Trophoblast cell (in vitro differentiated cells and primary cell): ENCODE data around the gene CAPZB.

Source experiments
- DNase-seq, 2 donors: peaks; one replicate each; pipeline ENCODE4 v3.0.0-alpha.2; 2016
- H2AFZ ChIP-seq: 2 replicates; pipeline ENCODE4 v1.6.1; 2013; ENCODE audit warnings: low read length, moderate library complexity, mild to moderate bottlenecking; ENCODE audit not compliant: insufficient read depth, poor library complexity
- H2AK5ac ChIP-seq: 2 replicates; pipeline ENCODE4 v1.6.1; 2013; ENCODE audit warnings: mild to moderate bottlenecking, low read length
- H2BK120ac ChIP-seq: 2 replicates; pipeline ENCODE4 v1.6.1; 2013; ENCODE audit warnings: low read length, mild to moderate bottlenecking, moderate library complexity; ENCODE audit not compliant: insufficient read depth, poor library complexity
- H2BK12ac ChIP-seq: 2 replicates; pipeline ENCODE4 v1.6.1; 2013; ENCODE audit warnings: mild to moderate bottlenecking, low read length, moderate library complexity
- H2BK5ac ChIP-seq: 2 replicates; pipeline ENCODE4 v1.6.1; 2013; ENCODE audit warnings: low read length, low read depth, moderate library complexity, mild to moderate bottlenecking; ENCODE audit not compliant: poor library complexity
- H3K14ac ChIP-seq: 2 replicates; pipeline ENCODE4 v1.6.1; 2013; ENCODE audit warnings: mild to moderate bottlenecking, low read length
- H3K18ac ChIP-seq: 2 replicates; pipeline ENCODE4 v1.6.1; 2013; ENCODE audit warnings: mild to moderate bottlenecking, low read length
- H3K23ac ChIP-seq: 2 replicates; pipeline ENCODE4 v1.6.1; 2013; ENCODE audit warnings: low read length
- H3K27ac ChIP-seq: 2 replicates; pipeline ENCODE4 v1.5.1; 2013; ENCODE audit warnings: low read depth, mild to moderate bottlenecking, inconsistent platforms, low read length, moderate library complexity
- H3K27me3 ChIP-seq: 2 replicates; pipeline ENCODE4 v1.6.1; 2013; ENCODE audit warnings: inconsistent platforms, mild to moderate bottlenecking, low read length, moderate library complexity; ENCODE audit not compliant: insufficient read depth
- H3K36me3 ChIP-seq, 2 experiments: 1 replicate in 1 of 2; 2 replicates in 1 of 2; pipeline ENCODE4 v1.6.1; 2013; ENCODE audit warnings: low read length in 2 of 2, mild to moderate bottlenecking in 2 of 2, moderate library complexity in 1 of 2; ENCODE audit not compliant: insufficient read depth in 2 of 2, control insufficient read depth in 1 of 2
- H3K4ac ChIP-seq: 2 replicates; pipeline ENCODE4 v1.6.1; 2013; ENCODE audit warnings: low read depth, mild to moderate bottlenecking, low read length, moderate library complexity
- H3K4me1 ChIP-seq, 2 experiments: 1 replicate in 1 of 2; 2 replicates in 1 of 2; pipeline ENCODE4 v1.6.1; 2013; ENCODE audit warnings: low read length in 2 of 2, mild to moderate bottlenecking in 2 of 2, moderate library complexity in 1 of 2; ENCODE audit not compliant: insufficient read depth in 2 of 2, control insufficient read depth in 1 of 2
- H3K4me2 ChIP-seq: 2 replicates; pipeline ENCODE4 v1.6.1; 2013; ENCODE audit warnings: inconsistent platforms, mild to moderate bottlenecking, low read length, moderate library complexity
- H3K4me3 ChIP-seq: 2 replicates; pipeline ENCODE4 v1.5.1; 2013; ENCODE audit warnings: mild to moderate bottlenecking, low read depth, low read length, inconsistent platforms
- H3K79me1 ChIP-seq: one replicate; pipeline ENCODE4 v1.6.1; 2013; ENCODE audit warnings: low read length
- H3K79me2 ChIP-seq: 2 replicates; pipeline ENCODE4 v1.6.1; 2013; ENCODE audit warnings: low read length, mild to moderate bottlenecking; ENCODE audit not compliant: control insufficient read depth, insufficient read depth, poor library complexity
- H3K9ac ChIP-seq: 2 replicates; pipeline ENCODE4 v1.6.1; 2013; ENCODE audit warnings: mild to moderate bottlenecking, low read length
- H3K9me3 ChIP-seq: 2 replicates; pipeline ENCODE4 v1.6.1; 2013; ENCODE audit warnings: low read depth, mild to moderate bottlenecking, control low read depth, inconsistent platforms, low read length; ENCODE audit not compliant: insufficient read depth
- H4K12ac ChIP-seq: 2 replicates; pipeline ENCODE4 v1.6.1; 2013; ENCODE audit warnings: low read depth, mild to moderate bottlenecking, low read length, moderate library complexity
- H4K8ac ChIP-seq: 2 replicates; pipeline ENCODE4 v1.6.1; 2013; ENCODE audit warnings: low read depth, mild to moderate bottlenecking, low read length, moderate library complexity
- H4K91ac ChIP-seq: one replicate; pipeline ENCODE4 v1.6.1; 2013; ENCODE audit warnings: low read depth, mild to moderate bottlenecking, low read length, moderate library complexity
- WGBS: extraction: QIAGEN DNeasy Blood & Tissue Kit; methylation state at CpG from one replicate; pipeline ENCODE4 v1.1.7; 2013; ENCODE audit warnings: missing lambda C conversion rate; ENCODE audit not compliant: insufficient read length, insufficient coverage; ENCODE audit errors: extremely low coverage; 5-methylcytosine and 5-hydroxymethylcytosine counted together

Gene CAPZB

GRCh38 chr1:19477284-19478249 is 7.8 kb downstream of the CAPZB start:
- no peaks in the 10 kb centered on the region for H3K9me3 ChIP-seq
- no peak overlapping the region for H2BK120ac ChIP-seq
- H3K14ac ChIP-seq = no peak overlapping the region
- no peak for DNase-seq
- H3K9ac ChIP-seq = no peak overlapping the region
- H3K4me1 ChIP-seq = peaks cover 0 to 10% of the 10 kb centered on the region in 2 experiments
- H2BK5ac ChIP-seq = no peak overlapping the region
- H3K36me3 ChIP-seq = peaks cover 29 to 36% of the 10 kb centered on the region in 2 experiments
- H3K18ac ChIP-seq = no peak overlapping the region
- no peak overlapping the region for H4K91ac ChIP-seq
- H3K4me2 ChIP-seq = no peak overlapping the region
- peak overlapping the region; percentile 93 for H3K4ac ChIP-seq
- no peak overlapping the region for H3K27ac ChIP-seq
- WGBS = no CpG with 5 or more reads among the region's 11 CpGs
- H3K27me3 ChIP-seq = no peaks in the 10 kb centered on the region
- H2AFZ ChIP-seq = no peak overlapping the region
- H3K79me2 ChIP-seq = peaks cover 61% of the 10 kb centered on the region
- no peaks in the 10 kb centered on the region for H3K79me1 ChIP-seq
- H4K8ac ChIP-seq = no peak overlapping the region
- no peak overlapping the region for H4K12ac ChIP-seq
- no peak overlapping the region for H3K4me3 ChIP-seq
- H2AK5ac ChIP-seq = no peak overlapping the region
- no peak overlapping the region for H2BK12ac ChIP-seq
- no peak overlapping the region for H3K23ac ChIP-seq

- no peak overlapping the region for H3K27ac ChIP-seq
- H2BK5ac ChIP-seq = no peak overlapping the region
- no peak overlapping the region for H2AK5ac ChIP-seq
- peaks cover 0 to 6% of the 10 kb centered on the region in 2 experiments for H3K4me1 ChIP-seq
- H3K23ac ChIP-seq = no peak overlapping the region
- H2BK120ac ChIP-seq = no peak overlapping the region
- H3K79me1 ChIP-seq = no peaks in the 10 kb centered on the region
- H4K91ac ChIP-seq = no peak overlapping the region
- no peak overlapping the region for H3K14ac ChIP-seq
- H3K4me2 ChIP-seq = no peak overlapping the region
- no peak overlapping the region for H2BK12ac ChIP-seq
- DNase-seq = peak in 1 of 2 donors; percentile 24
- H3K9ac ChIP-seq = no peak overlapping the region
- peaks cover 57% of the 10 kb centered on the region for H3K79me2 ChIP-seq
- no peak overlapping the region for H3K18ac ChIP-seq
- no CpG with 5 or more reads among the region's 12 CpGs for WGBS
- no peaks in the 10 kb centered on the region for H3K27me3 ChIP-seq
- H3K4ac ChIP-seq = peak overlapping the region; percentile 75
- no peak overlapping the region for H4K12ac ChIP-seq
- H2AFZ ChIP-seq = no peak overlapping the region
- H3K36me3 ChIP-seq = peaks cover 28 to 36% of the 10 kb centered on the region in 2 experiments
- no peaks in the 10 kb centered on the region for H3K9me3 ChIP-seq
- no peak overlapping the region for H4K8ac ChIP-seq
- no peak overlapping the region for H3K4me3 ChIP-seq
Observed at GRCh38 chr1:19476450-19477190, 8.7 kb downstream of the CAPZB start.

GRCh38 chr1:19475296-19475695 is 10.0 kb downstream of the CAPZB start:
- no peak overlapping the region for H3K18ac ChIP-seq
- H3K23ac ChIP-seq = no peak overlapping the region
- no peak overlapping the region for H3K14ac ChIP-seq
- peak overlapping the region; percentile 90 for H3K4ac ChIP-seq
- H2AFZ ChIP-seq = no peak overlapping the region
- H2BK5ac ChIP-seq = no peak overlapping the region
- no peak overlapping the region for H2AK5ac ChIP-seq
- peaks cover 46% of the 10 kb centered on the region for H3K79me2 ChIP-seq
- no peak overlapping the region for H2BK12ac ChIP-seq
- DNase-seq = no peak
- no peak overlapping the region for H4K91ac ChIP-seq
- no peaks in the 10 kb centered on the region for H3K4me1 ChIP-seq
- H3K9me3 ChIP-seq = no peaks in the 10 kb centered on the region
- no peak overlapping the region for H4K8ac ChIP-seq
- H3K4me2 ChIP-seq = no peak overlapping the region
- no peaks in the 10 kb centered on the region for H3K79me1 ChIP-seq
- H3K4me3 ChIP-seq = no peak overlapping the region
- H3K9ac ChIP-seq = no peak overlapping the region
- no peak overlapping the region for H3K27ac ChIP-seq
- no peak overlapping the region for H4K12ac ChIP-seq
- no peak overlapping the region for H2BK120ac ChIP-seq
- H3K36me3 ChIP-seq = peaks cover 24 to 33% of the 10 kb centered on the region in 2 experiments
- WGBS = no CpG with 5 or more reads among the region's 11 CpGs
- no peaks in the 10 kb centered on the region for H3K27me3 ChIP-seq

- no peak overlapping the region for H4K91ac ChIP-seq
- no peak overlapping the region for H4K12ac ChIP-seq
- H2AFZ ChIP-seq = no peak overlapping the region
- no peak overlapping the region for H3K18ac ChIP-seq
- no peak overlapping the region for H3K14ac ChIP-seq
- no peak overlapping the region for H2BK5ac ChIP-seq
- H3K36me3 ChIP-seq = peaks cover 18 to 19% of the 10 kb centered on the region in 2 experiments
- peak overlapping the region; percentile 28 for H3K4ac ChIP-seq
- no peak overlapping the region for H3K23ac ChIP-seq
- H3K27me3 ChIP-seq = no peaks in the 10 kb centered on the region
- H3K27ac ChIP-seq = no peak overlapping the region
- no peak overlapping the region for H4K8ac ChIP-seq
- H2AK5ac ChIP-seq = no peak overlapping the region
- H2BK12ac ChIP-seq = no peak overlapping the region
- H3K4me3 ChIP-seq = no peak overlapping the region
- H2BK120ac ChIP-seq = no peak overlapping the region
- no peak overlapping the region for H3K9ac ChIP-seq
- no peak overlapping the region for H3K4me2 ChIP-seq
- no CpG with 5 or more reads among the region's 5 CpGs for WGBS
- peaks cover 42% of the 10 kb centered on the region for H3K79me2 ChIP-seq
- no peaks in the 10 kb centered on the region for H3K9me3 ChIP-seq
- peaks cover 12 to 18% of the 10 kb centered on the region in 2 experiments for H3K4me1 ChIP-seq
- no peaks in the 10 kb centered on the region for H3K79me1 ChIP-seq
- DNase-seq = peak; percentile 54 to 76
Observed at GRCh38 chr1:19472174-19472573, 13.2 kb downstream of the CAPZB start.
